SW480 (cell line): Measurements from ENCODE around the gene MICAL2.

Experiments
- DNase-seq: peaks from one replicate; pipeline ENCODE4 v3.0.0-alpha.2; 2016; ENCODE audit warnings: low spot score

The MICAL2 gene

GRCh38 chr11:12211331-12212065 is 101.1 kb downstream of the MICAL2 start:
- no peak for DNase-seq

GRCh38 chr11:12212174-12212820 is 101.9 kb downstream of the MICAL2 start:
- DNase-seq = no peak

- DNase-seq = no peak
Measured at GRCh38 chr11:12212821-12213185, 102.4 kb downstream of the MICAL2 start.

- DNase-seq = no peak
Measured at GRCh38 chr11:12213883-12214282, 103.5 kb downstream of the MICAL2 start.

- no peak for DNase-seq
Measured at GRCh38 chr11:12214751-12215150, 104.4 kb downstream of the MICAL2 start.

- no peak for DNase-seq
Measured at GRCh38 chr11:12215181-12215593, 104.8 kb downstream of the MICAL2 start.

- no peak for DNase-seq
Measured at GRCh38 chr11:12216041-12216451, 105.7 kb downstream of the MICAL2 start.

- no peak for DNase-seq
Measured at GRCh38 chr11:12216671-12217374, 106.4 kb downstream of the MICAL2 start.

- no peak for DNase-seq
Measured at GRCh38 chr11:12217879-12218278, 107.5 kb downstream of the MICAL2 start.

GRCh38 chr11:12218909-12219308 is 108.5 kb downstream of the MICAL2 start:
- DNase-seq = peak; percentile 23

GRCh38 chr11:12219757-12220156 is 109.4 kb downstream of the MICAL2 start:
- DNase-seq = no peak

GRCh38 chr11:12220305-12220704 is 109.9 kb downstream of the MICAL2 start:
- no peak for DNase-seq

- DNase-seq = no peak
Measured at GRCh38 chr11:12221051-12221535, 110.7 kb downstream of the MICAL2 start.

- DNase-seq = no peak
Measured at GRCh38 chr11:12222055-12222792, 111.8 kb downstream of the MICAL2 start.

GRCh38 chr11:12223771-12224536 is 113.6 kb downstream of the MICAL2 start:
- DNase-seq = no peak

GRCh38 chr11:12224537-12224893 is 114.1 kb downstream of the MICAL2 start:
- peak; percentile 63 for DNase-seq

GRCh38 chr11:12225046-12225739 is 114.8 kb downstream of the MICAL2 start:
- DNase-seq = no peak

- no peak for DNase-seq
Measured at GRCh38 chr11:12226093-12226492, 115.7 kb downstream of the MICAL2 start.

GRCh38 chr11:12229450-12230229 is 119.2 kb downstream of the MICAL2 start:
- DNase-seq = no peak

- no peak for DNase-seq
Measured at GRCh38 chr11:12232160-12232559, 121.8 kb downstream of the MICAL2 start.
